Skeletal muscle cell (primary cell): ENCODE measurements around the gene LRRC4B.
"Not testable (repeated sequence)": the region's sequence is repeated elsewhere in the genome, so short reads cannot be mapped to it uniquely, and the experiment has no call there.

ENCODE experiments used
- DNase-seq: peaks from one replicate; pipeline ENCODE4 v3.0.0-alpha.2; 2010; ENCODE audit warnings: low read depth
- H3K4me3 ChIP-seq: 2 replicates; pipeline ENCODE4 v1.5.1; 2011; ENCODE audit warnings: low read depth, mild to moderate bottlenecking, control low read depth, low read length, moderate library complexity

Gene LRRC4B

GRCh38 chr19:50478901-50479715 lies 89.1 kb downstream of the LRRC4B start:
- DNase-seq, result no peak

GRCh38 chr19:50477751-50478515 lies 90.3 kb downstream of the LRRC4B start:
- no peak overlapping the region for H3K4me3 ChIP-seq
- no peak for DNase-seq

More at GRCh38 chr19:50478901-50479715, 89.1 kb downstream of the LRRC4B start:
- H3K4me3 ChIP-seq, result no peak overlapping the region

GRCh38 chr19:50476907-50477238 lies 91.4 kb downstream of the LRRC4B start:
- H3K4me3 ChIP-seq, result peak overlapping the region; percentile 93
- DNase-seq, result no peak

GRCh38 chr19:50476224-50476906 lies 91.9 kb downstream of the LRRC4B start, which contains the start of the genes EMC10 and GARIN5A:
Gene EMC10, plus strand, starts transcription at chr19:50476507. Its CDS starts 38 bp downstream, at chr19:50476545.
Gene GARIN5A, minus strand, starts transcription at chr19:50476848. Its CDS starts 460 bp downstream, at chr19:50476388.
- peak; percentile 83 for DNase-seq

GRCh38 chr19:50475736-50476223 lies 92.5 kb downstream of the LRRC4B start:
- H3K4me3 ChIP-seq, result peak overlapping the region; percentile 93
- DNase-seq, result no peak

More at GRCh38 chr19:50476224-50476906, 91.9 kb downstream of the LRRC4B start, which contains the start of the genes EMC10 and GARIN5A:
- H3K4me3 ChIP-seq, result peak within 1 kb of the TSS; percentile 93

DNA sequence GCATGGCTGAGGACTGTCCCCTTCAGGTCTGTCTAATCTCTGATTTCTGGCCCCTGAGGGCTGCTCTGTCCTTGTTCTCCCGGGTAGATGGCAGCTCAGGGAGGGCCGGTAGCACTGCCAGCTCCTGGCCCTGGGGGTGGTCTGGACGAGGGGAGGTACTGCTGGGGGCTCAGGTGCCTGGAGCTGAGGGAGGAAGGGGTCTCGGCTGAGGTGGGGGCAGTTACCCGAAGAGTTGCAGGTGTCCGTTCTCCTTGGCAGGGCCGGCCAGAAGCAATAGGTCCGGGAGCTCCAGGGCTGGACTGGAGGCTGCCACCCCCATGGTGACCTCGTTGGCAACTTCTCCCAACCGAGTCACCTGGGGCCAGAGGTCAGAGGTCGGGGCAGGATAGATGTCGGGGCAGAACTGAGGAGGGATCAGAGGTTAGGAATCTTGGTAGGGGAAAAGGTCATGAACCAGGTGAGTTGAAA lies 93.1 kb downstream of the LRRC4B start:
- no peak overlapping the region for H3K4me3 ChIP-seq
- no peak for DNase-seq

- not testable (repeated sequence) for DNase-seq, H3K4me3 ChIP-seq
Observed at GRCh38 chr19:50473336-50473735, 94.9 kb downstream of the LRRC4B start.

- H3K4me3 ChIP-seq, result no peak overlapping the region
- no peak for DNase-seq
Observed at GRCh38 chr19:50468818-50469217, 99.4 kb downstream of the LRRC4B start.

DNA sequence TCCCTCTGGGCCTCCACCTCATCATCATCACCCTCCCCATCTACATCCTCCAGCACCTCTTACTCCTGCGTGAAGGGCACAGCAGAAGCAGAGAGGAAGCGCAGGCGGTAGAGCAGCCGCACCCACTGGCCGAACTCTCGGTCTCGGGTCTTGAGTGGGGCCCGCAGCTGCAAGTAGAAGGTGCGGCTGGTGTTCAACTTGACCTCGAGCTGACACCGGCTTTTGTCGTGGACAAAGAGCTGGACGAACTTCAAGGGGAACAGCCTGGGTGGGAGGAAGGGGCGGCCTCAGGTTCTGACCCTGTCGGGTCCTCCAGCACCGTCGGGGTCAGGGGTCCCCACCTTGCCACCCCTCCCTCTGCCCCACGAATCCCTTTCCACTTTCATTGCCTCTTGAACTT lies 100.7 kb downstream of the LRRC4B start:
- no peak overlapping the region for H3K4me3 ChIP-seq
- no peak for DNase-seq
